HFF-Myc (cell line): ENCODE data around the gene KRT12.

Experiments used
- DNase-seq: peaks from one replicate; pipeline ENCODE4 v3.0.0-alpha.2; 2011; ENCODE audit warnings: low read depth; ENCODE audit errors: extremely low read depth
- H3K4me3 ChIP-seq: replicated peaks from 2 replicates; pipeline ENCODE4 v1.5.1; 2011; ENCODE audit warnings: low read depth, mild to moderate bottlenecking, control low read depth, low read length
- TF ChIP-seq, protein P1 (sequence below): IDR thresholded peaks from 2 replicates; pipeline ENCODE4 v1.5.1; 2012; ENCODE audit warnings: mild to moderate bottlenecking, low read depth, low read length, control low read depth; ENCODE audit errors: missing control alignments

KRT12 gene

DNA sequence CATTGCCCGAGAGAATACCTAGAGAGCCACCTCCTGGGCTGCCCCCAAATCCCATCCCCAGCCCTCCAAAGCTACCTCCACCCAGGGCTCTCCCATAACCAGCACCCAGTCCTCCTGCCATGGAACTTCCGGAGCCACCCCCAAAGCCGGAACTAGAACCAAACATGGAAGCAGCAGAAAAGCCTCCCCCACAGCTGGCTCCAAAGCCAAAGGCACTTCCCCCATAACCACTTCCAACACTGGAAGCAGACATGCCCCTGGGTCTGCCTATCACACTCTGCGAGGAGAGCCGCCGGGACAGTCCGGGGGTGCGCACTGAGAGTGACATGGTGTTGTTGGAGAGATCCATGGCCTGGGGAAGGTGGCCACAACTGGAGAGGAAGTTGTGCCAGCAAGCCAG is at the start of gene KRT12:
Gene KRT12 (minus strand): TSS at position 386 of the 400 bp plus-strand sequence. CDS start 37 bp downstream, at position 349.
- no peak for DNase-seq
- TF ChIP-seq, protein P1, sequence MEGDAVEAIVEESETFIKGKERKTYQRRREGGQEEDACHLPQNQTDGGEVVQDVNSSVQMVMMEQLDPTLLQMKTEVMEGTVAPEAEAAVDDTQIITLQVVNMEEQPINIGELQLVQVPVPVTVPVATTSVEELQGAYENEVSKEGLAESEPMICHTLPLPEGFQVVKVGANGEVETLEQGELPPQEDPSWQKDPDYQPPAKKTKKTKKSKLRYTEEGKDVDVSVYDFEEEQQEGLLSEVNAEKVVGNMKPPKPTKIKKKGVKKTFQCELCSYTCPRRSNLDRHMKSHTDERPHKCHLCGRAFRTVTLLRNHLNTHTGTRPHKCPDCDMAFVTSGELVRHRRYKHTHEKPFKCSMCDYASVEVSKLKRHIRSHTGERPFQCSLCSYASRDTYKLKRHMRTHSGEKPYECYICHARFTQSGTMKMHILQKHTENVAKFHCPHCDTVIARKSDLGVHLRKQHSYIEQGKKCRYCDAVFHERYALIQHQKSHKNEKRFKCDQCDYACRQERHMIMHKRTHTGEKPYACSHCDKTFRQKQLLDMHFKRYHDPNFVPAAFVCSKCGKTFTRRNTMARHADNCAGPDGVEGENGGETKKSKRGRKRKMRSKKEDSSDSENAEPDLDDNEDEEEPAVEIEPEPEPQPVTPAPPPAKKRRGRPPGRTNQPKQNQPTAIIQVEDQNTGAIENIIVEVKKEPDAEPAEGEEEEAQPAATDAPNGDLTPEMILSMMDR: no peak
- no peak within 1 kb of the TSS for H3K4me3 ChIP-seq

DNA sequence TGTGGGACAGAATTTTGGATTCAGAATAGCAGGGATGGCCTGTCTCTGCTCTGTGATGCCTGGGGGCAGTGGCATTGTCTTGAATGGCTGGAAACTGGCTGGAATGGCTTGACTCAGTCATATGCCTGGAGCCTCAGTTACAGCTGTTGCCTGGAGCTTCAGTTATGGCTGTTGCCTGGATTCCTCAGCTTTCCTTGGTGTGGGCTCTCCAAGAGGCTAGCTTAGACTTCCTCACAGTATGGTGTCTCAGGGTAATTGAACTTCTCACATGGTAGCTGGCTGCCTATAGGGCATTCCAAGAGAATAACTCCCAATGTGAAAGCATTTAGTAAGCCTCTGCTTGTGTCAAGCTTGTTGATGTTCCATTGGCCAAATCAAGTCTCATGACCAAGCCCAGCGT is 49.3 kb upstream of the KRT12 start:
- DNase-seq: no peak
- TF ChIP-seq, protein P1: no peak
- H3K4me3 ChIP-seq: no peak overlapping the region

DNA sequence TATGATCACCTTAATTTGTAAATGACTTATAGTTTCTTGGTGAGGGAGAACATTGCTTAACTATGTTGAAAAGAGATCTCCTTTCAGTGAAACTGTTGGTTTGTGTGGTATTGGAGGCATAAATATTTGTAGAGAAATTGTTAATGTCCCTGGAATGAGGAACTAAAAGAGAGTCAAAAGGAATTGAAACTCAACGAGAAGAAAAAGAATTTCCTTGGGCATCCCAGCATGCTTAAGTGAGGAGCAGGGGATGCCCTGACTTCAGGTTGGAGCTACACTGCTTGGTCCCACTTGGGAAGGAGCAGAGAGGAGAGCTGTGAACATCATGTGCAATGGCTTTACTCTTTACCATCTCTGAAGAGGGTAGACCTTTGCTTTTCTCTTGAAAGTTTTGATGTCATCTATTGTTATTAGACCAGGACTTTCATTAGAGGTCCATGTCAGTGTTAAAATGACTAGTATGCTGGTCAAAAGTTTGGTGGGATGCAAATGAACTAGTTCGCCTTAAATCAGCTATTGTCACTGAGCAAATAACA is 48.8 kb upstream of the KRT12 start:
- no peak for DNase-seq
- H3K4me3 ChIP-seq: no peak overlapping the region
- TF ChIP-seq, protein P1: no peak

DNA sequence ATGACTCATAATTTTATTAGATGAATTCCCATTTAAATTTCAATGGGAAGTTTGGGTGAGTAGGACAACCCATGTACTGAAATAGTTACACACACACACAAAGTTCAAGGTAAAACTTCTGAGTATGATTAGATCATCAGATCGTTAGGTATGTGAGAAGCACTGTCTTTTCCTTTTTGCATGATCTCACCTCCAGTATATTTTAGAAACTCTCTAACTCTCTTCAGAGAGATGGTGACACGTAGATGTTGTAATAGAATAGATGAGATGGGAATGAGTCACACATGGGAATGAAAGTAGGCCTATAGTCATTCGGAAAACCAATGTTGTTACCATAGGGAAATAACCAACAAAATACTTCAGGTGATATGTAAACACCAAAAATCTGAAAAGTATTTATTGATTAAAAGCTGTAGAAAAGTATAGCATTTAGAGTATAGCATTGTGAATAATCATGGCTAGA is 48.2 kb upstream of the KRT12 start:
- TF ChIP-seq, protein P1: no peak
- peak; percentile 65 for DNase-seq
- no peak overlapping the region for H3K4me3 ChIP-seq

DNA sequence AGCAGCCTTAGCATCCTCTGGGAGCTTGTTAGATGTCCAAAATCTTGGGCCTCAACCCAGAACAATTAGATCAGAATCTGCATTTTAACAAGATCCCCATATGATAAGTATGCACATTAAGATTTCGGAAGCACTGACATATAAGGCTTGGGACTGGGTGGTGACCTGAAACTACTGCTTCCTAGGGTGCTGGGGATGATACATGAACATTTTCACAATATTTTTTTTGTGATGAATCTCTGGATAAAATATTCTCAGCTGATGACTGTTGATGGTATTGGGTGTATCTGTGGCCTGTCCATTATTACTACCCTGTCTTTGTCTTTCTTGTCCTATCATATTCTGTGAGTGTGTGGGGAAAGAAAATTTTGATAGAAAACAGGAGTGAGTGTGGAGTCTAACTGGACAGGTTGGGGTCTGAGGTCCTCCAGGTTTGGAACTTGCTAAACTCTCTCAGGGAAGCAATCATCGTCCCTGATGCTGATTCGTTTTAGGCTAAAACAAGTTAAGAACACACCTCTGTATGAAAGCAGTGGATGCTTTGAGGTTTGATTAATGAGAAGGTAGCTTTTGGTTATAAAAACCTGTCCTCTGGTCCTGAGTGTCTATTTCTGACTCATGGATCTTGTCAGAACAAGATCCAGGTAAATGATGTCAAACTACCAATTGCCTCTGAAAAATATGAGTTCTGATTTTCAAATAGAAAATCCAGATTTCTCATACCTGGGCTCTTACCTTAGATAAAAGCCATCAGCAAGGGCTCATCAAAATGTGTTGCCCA is 47.2 kb upstream of the KRT12 start:
- DNase-seq: no peak
- H3K4me3 ChIP-seq: no peak overlapping the region
- TF ChIP-seq, protein P1: no peak

DNA sequence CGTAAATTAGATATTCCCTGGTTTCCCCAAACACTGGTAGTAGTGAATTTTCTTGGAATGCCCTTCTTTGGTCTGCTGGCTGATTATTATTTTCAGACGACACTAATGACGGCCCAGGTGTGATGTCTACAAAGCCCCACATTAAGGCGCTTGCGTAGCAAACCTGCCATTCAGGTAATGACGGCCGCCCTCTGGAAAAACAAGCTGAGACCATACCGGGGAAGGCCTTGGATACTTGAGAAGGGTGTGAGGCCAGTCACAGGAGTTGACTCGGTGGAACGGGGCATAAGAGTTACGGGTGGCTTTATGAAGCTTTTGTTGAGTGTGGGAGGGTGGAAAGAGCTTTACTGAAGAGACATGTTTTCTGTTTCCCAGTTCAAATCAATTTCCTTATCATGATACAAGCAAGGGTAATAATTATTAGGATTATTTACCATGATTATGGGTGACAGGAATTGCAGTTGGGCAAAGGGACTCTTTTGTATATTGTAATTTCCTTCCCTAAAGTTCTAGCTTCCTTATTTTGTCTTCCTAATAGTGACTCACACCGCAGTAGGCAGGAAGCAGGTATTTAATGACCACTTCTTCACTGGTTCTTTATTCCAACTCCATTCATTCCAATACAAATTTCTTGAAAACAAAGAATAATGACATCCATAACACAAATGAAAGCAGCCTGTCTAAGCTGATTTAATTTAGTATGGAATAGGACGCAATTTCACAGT is 45.6 kb upstream of the KRT12 start:
- no peak for DNase-seq
- TF ChIP-seq, protein P1: no peak
- H3K4me3 ChIP-seq: no peak overlapping the region
